ENCODE data around the gene SPEG. TPM values are rescaled to one million over a fixed set of nuclear protein-coding genes. Genes with fewer than 3 reads are reported as not detected.

SPEG gene
- total RNA-seq, 1 donor from 2014 or later: 6.5 TPM

DNA sequence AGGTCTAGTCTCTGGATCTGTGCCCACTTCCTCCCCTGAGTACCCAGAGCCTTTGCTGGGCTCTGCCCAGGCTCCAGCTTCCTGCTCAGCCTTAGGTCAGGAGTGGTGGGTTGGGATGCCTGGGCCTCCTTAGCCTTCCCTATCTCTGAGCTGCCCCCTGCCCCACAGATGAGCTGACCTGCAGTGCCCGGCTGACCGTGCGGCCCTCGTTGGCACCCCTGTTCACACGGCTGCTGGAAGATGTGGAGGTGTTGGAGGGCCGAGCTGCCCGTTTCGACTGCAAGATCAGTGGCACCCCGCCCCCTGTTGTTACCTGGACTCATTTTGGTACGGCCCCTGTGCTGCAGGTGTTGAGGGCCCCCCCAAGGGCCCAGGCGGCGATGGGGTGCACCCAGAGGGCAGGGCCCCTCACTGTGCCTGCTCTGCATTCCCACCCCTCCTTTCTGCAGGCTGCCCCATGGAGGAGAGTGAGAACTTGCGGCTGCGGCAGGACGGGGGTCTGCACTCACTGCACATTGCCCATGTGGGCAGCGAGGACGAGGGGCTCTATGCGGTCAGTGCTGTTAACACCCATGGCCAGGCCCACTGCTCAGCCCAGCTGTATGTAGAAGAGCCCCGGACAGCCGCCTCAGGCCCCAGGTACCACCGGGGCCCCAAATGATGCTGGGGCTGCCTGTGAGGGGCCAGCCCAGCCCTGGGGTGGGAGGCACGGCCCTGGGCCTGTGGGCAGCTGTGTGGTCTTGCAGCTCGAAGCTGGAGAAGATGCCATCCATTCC lies 34.0 kb downstream of the SPEG start:
- TF ChIP-seq, protein P1, sequence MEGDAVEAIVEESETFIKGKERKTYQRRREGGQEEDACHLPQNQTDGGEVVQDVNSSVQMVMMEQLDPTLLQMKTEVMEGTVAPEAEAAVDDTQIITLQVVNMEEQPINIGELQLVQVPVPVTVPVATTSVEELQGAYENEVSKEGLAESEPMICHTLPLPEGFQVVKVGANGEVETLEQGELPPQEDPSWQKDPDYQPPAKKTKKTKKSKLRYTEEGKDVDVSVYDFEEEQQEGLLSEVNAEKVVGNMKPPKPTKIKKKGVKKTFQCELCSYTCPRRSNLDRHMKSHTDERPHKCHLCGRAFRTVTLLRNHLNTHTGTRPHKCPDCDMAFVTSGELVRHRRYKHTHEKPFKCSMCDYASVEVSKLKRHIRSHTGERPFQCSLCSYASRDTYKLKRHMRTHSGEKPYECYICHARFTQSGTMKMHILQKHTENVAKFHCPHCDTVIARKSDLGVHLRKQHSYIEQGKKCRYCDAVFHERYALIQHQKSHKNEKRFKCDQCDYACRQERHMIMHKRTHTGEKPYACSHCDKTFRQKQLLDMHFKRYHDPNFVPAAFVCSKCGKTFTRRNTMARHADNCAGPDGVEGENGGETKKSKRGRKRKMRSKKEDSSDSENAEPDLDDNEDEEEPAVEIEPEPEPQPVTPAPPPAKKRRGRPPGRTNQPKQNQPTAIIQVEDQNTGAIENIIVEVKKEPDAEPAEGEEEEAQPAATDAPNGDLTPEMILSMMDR (IDR thresholded peaks at IDR 0.05): no peak
- Histone ChIP-seq H3K4me3 (no peak overlapping the region), H3K4me1 (no peaks in the 10 kb centered on the region), H3K9me3 (no peaks in the 10 kb centered on the region), H3K36me3 (no peaks in the 10 kb centered on the region), H3K27me3 (ENCODE audit: low read depth) (peaks cover 12% of the 10 kb centered on the region), H3K27ac (no peak overlapping the region)
- no peak for DNase-seq
- intact Hi-C loops (cut with DNase I): no loop called here
- no peak for ATAC-seq

DNA sequence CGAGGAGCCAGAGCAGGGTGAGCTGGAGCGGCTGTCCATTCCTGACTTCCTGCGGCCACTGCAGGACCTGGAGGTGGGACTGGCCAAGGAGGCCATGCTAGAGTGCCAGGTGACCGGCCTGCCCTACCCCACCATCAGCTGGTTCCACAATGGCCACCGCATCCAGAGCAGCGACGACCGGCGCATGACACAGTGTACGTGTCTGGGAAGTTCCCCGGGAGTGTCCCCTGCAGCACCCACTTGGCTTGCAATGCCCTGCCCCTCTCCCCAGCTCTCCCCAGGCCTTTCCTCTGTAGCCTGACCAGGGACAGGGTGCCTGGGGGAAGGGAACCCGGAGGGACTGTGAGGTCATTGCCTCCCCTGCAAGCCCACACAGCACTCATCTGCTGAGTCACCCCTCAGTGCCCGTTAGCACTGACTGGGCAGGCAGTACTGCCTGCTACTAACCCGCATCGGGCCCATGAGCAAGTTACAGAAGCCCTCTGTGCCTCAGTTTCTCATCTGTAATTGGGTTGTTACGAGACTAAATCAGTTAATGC lies 34.6 kb downstream of the SPEG start:
- Histone ChIP-seq H3K36me3 (no peaks in the 10 kb centered on the region), H3K27ac (no peak overlapping the region), H3K4me3 (no peak overlapping the region), H3K4me1 (no peaks in the 10 kb centered on the region), H3K27me3 (ENCODE audit: low read depth) (peaks cover 13% of the 10 kb centered on the region), H3K9me3 (no peaks in the 10 kb centered on the region)
- no peak for DNase-seq
- ATAC-seq: no peak
- TF ChIP-seq, protein P1 (IDR thresholded peaks at IDR 0.05): no peak
- intact Hi-C loops (cut with DNase I): no loop called here

DNA sequence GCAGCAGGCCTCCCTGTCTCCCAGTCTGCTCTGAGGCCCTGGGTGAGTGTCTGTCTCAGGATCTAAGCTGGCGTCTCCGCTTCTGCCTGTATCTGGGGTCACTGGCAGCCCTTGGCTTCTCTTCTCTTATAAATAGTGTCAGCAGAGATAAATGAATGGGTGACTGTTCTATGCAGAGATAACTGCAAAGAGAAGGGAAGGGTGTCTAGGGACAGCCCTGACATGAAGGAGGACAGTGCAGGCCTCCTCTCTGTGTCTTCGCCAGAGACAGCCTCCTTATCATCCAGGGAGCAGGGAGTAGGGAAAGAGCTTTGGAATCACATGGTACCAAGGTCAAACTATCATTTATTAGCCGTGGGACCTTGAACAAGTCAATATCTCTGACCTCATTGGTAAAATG lies 35.8 kb downstream of the SPEG start:
- no peak for ATAC-seq
- H3K9me3 ChIP-seq: no peaks in the 10 kb centered on the region
- H3K4me1 ChIP-seq: no peaks in the 10 kb centered on the region
- DNase-seq: no peak
- TF ChIP-seq, protein P1 (IDR thresholded peaks at IDR 0.05): no peak
- H3K27me3 ChIP-seq (ENCODE audit: low read depth): peaks cover 19% of the 10 kb centered on the region
- H3K36me3 ChIP-seq: no peaks in the 10 kb centered on the region
- intact Hi-C loops (cut with DNase I): no loop called here
- H3K27ac ChIP-seq: no peak overlapping the region
- no peak overlapping the region for H3K4me3 ChIP-seq

DNA sequence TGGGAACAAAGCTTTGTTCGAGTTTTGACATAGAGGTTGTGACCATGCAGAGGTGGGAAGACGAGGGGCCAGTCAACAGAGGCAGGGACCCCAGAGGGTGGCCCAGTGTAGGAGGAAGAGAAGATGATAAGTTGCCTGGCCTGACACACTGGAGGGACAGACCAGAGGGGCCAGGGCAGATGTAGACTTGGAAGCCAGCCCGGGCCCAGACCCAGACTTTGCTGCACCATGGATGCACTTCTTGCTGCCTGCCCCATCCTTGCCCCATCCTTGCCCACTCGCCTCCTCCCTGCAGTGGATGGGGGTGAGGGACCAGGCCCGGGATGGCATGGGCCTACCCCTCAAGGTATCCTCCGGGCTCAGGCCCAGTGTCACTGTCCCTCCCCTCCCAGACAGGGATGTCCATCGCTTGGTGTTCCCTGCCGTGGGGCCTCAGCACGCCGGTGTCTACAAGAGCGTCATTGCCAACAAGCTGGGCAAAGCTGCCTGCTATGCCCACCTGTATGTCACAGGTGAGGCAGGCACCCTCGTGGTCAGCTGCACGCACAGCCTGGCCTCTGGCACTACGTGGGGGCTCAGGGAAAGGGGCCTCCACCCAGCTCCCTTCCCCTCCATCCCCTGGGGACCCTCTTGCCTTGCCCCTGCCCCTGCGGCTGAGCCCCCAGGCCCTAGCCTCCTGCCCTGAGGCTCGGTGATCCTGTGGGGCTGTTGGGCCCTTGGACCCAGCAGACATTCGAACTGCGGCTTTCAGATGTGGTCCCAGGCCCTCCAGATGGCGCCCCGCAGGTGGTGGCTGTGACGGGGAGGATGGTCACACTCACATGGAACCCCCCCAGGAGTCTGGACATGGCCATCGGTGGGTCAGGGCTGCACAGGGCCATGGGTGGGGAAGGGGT lies 37.1 kb downstream of the SPEG start:
- no peak for DNase-seq
- Histone ChIP-seq H3K4me1 (no peaks in the 10 kb centered on the region), H3K27ac (no peak overlapping the region), H3K27me3 (ENCODE audit: low read depth) (peaks cover 23% of the 10 kb centered on the region), H3K9me3 (no peaks in the 10 kb centered on the region), H3K4me3 (no peak overlapping the region), H3K36me3 (no peaks in the 10 kb centered on the region)
- ATAC-seq: no peak
- intact Hi-C loops (cut with DNase I): no loop called here
- TF ChIP-seq, protein P1 (IDR thresholded peaks at IDR 0.05): no peak

DNA sequence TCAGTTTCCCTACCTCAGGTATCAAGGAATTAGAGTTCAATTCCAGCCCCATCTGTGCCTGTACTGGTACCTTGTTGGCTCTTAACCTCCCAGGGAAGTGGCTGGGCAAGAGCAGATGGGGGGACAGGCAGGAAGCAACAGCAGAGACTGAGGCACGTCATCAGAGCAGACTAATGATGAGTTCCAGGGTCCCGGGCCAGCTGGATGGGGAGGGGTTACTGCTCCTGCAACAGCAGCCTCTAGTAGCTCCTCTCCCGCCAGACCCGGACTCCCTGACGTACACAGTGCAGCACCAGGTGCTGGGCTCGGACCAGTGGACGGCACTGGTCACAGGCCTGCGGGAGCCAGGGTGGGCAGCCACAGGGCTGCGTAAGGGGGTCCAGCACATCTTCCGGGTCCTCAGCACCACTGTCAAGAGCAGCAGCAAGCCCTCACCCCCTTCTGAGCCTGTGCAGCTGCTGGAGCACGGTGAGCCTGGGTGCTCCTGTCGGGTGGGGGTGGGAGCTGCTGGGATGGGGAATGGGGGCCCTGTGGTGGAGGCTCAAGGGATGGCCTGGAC lies 38.1 kb downstream of the SPEG start:
- intact Hi-C loops (cut with DNase I): no loop called here
- TF ChIP-seq, protein P1 (IDR thresholded peaks at IDR 0.05): no peak
- Histone ChIP-seq H3K9me3 (no peaks in the 10 kb centered on the region), H3K4me1 (no peaks in the 10 kb centered on the region), H3K36me3 (no peaks in the 10 kb centered on the region), H3K4me3 (no peak overlapping the region), H3K27me3 (ENCODE audit: low read depth) (peaks cover 23% of the 10 kb centered on the region), H3K27ac (no peak overlapping the region)
- no peak for DNase-seq
- no peak for ATAC-seq
